ENCODE measurements around the gene TNS2.

DNA sequence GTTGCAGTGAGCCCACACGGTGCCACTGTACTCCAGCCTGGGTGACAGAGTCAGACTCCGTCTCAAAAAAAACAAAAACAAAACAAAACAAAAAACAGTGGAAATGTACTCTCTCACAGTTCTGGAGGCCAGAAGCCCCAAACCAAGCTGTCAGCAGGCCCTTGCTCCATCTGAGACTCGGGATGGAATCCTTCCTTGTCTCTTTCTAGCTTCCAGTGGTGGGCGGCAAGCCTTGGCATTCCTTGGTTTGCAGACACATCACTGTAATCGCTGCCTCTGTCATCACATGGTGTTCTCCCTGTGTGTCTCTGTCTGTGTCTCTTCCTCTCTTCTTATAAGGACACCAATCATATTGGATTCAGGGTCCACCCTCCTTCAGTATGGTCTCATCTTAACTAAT, 6.4 kb downstream of the TNS2 start:
- TF ChIP-seq POLR2A (IDR thresholded peaks at IDR 0.05; ENCODE audit: low read length) (no peak), GATA1 (IDR thresholded peaks at IDR 0.05; ENCODE audit: low read depth, low read length) (no peak)

Data from erythroblast (primary cell).